GM15510 (cell line): ENCODE data around the gene DCC.

Experiments
- POLR2A ChIP-seq: IDR thresholded peaks from 3 replicates; pipeline ENCODE4 v1.6.1; 2011; ENCODE audit warnings: borderline replicate concordance; ENCODE audit not compliant: insufficient read length; ENCODE audit errors: extremely low read depth

Gene DCC

DNA sequence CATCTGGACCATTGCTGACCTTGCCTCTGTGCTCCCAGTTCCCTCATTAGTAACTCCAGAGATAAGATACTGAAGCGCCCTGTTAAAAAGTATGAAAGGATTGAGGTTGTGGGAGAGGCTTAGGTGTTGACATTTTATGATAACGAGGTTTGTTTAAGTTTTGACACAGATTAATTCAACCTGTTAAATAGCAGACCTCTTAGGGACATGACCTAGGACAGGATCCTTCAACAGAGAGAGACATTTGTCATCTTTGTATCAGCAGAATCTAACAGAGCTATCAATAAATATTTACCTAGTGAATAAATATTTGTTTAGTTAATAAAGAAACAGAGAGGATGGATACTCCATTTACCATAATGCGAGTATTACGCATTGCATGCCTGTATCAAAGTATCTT, 99.5 kb downstream of the DCC start:
- TF ChIP-seq POLR2A: no peak

- TF ChIP-seq POLR2A: no peak
Observed at GRCh38 chr18:52441794-52442193, 101.8 kb downstream of the DCC start.

DNA sequence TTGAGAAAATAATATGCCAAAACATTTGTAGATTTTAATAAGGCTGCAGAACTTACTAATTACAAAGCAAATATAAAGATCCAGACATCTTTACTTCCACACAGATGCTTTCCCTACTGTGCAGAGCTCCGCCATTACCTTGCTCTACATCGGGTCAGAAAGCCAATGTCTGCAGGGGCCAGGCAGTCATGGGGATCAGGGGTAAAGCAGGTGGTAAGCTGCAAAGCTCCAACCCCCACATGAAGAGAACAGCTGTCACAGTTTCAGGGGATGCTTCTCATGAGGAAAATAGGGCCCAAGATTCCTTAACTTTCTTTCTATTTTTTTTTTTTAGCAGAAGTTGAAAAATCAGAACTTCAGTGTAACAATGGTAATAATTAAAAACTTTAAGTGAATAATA, 102.7 kb downstream of the DCC start:
- no peak for TF ChIP-seq POLR2A

- TF ChIP-seq POLR2A: no peak
Observed at GRCh38 chr18:52451256-52451655, 111.3 kb downstream of the DCC start.

- TF ChIP-seq POLR2A: no peak
Observed at GRCh38 chr18:52451851-52452250, 111.9 kb downstream of the DCC start.

GRCh38 chr18:52452427-52452826, 112.4 kb downstream of the DCC start:
- TF ChIP-seq POLR2A: no peak

GRCh38 chr18:52459890-52460289, 119.9 kb downstream of the DCC start:
- TF ChIP-seq POLR2A: no peak

DNA sequence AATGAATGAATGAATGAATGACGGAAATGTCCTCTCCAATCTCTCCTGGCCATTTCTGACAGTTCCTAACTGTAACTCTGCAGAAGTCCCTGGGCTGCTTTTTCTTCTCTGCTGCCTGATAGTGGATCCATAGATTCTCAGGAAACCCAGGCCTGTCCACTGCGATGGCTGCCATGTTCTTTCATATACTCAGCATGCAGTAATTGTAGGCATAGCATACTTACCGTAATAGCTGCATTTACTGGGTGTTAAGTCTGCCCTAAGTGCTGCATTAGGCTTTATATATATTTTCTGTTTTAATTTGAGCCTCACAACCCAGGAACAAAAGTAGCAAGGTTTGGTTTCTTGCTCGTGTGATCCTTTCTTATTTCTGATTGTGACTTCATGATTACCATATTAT, 122.9 kb downstream of the DCC start:
- no peak for TF ChIP-seq POLR2A

- no peak for TF ChIP-seq POLR2A
Observed at GRCh38 chr18:52465391-52465790, 125.4 kb downstream of the DCC start.

- TF ChIP-seq POLR2A: no peak
Observed at GRCh38 chr18:52468496-52468895, 128.5 kb downstream of the DCC start.

DNA sequence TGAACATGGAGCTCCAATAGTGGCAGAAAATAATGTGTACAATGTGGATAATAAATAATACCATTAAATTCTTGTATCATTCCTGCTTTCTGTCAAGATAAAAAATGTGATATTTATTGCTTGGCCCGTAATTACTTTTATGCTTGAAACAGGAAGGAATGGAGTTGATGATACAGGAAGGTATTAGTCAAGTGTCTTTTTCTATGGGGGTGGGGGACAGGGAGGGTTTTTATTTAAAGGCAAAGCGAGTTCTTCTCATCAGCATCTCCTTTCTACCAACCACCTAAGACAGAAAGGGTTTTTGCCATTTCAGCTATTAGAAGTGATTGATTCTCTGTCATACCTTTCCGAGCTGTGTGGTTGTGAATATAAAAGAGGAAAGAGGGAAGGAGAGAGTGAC, 135.3 kb downstream of the DCC start:
- TF ChIP-seq POLR2A: no peak

DNA sequence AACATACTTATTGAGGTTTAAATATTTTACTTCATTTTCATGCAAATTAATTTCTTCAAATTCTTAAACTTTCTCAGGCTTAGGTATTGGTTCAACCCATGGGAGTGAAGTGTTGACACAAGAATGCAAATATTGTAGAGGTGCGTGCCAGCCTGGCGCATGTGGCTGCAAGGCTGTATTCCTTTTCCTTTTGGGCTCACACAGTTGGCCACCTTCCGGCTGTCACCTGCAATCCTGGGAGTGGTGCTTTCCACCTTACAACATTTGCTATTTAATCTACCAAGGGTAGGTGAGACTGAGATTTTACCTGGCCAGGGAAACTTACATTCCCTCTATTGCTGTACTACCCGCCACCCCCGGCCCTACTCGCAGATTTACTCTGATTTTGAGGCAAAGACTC, 141.1 kb downstream of the DCC start:
- no peak for TF ChIP-seq POLR2A

GRCh38 chr18:52484977-52485376, 145.0 kb downstream of the DCC start:
- no peak for TF ChIP-seq POLR2A

- TF ChIP-seq POLR2A: no peak
Observed at GRCh38 chr18:52486052-52486451, 146.1 kb downstream of the DCC start.

DNA sequence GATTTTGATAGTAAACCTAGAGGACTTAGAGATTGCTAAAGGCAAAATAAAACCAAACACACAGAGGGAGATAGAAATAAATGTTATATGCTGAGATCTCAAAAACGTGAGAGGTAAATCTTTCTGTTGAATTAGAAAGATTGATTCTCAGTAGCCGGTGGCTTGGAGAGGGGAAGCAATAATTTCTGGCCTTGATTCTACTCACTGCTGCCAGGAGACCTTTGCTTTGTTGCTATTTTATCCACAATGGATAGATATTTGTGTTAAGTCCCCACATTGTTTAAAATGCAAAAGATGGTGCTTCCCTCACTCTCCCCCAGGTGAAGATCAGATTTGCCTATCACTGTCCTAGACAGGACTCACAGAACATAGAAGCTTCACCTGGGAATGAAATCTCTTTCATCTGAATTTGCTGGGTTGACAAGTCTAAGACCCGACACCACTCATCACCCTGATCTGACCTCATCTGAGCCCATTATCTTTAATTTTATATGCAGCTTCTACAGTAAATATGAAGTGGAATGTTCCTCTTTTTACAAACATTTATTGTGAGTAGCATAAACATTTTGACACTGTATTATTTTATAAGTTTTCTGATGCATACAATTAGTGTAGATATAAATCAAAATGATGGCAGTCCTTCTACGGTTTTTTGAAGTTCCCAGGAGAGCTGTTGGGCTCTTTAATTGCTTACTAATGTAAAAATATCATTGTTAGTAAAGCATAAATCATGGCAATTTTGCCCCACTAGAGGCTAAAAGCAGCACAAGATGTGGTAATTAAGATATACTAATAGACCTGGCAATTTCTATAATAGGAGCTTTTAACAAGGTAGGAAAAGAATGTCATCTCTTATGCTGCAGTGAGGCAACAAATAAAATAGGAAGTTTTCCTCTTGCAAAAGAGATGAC, 149.7 kb downstream of the DCC start:
- no peak for TF ChIP-seq POLR2A

DNA sequence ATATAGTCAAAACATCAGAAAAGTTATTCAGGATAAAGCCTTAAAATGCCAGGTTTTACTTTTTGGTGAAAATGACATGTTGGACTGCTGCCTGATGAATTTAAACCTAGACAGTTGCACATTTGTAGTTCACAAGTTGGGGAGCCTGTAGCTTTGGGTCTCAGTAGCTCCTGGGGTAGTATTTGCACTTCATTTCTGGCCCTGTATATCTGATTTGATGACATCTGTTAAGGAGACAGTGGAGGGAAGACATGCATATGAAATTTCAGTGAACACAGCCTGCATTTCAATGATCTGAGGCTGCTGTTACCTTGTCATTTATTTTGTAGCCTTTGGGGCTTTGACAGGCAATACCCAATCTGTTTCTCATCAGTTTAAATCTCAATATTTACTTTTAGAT, 156.4 kb downstream of the DCC start:
- no peak for TF ChIP-seq POLR2A
